Activated B cell treated with CpG ODN at 0.5 μM for 24 hours (primary cell): ENCODE results near the gene PRSS48. TPM values are rescaled to one million over a fixed set of nuclear protein-coding genes. Genes with fewer than 3 reads are reported as not detected.
"Not testable (repeated sequence)": the region's sequence is repeated elsewhere in the genome, so short reads cannot be mapped to it uniquely, and the experiment has no call there.

Experiments used
- ATAC-seq: fragments of 200-7000 bp; cut with Tn5 transposase; one replicate; pipeline ENCODE4 v1.10.0; 2021; ENCODE audit warnings: low read depth, mild to moderate bottlenecking, moderate library complexity
- CTCF ChIA-PET: fragments of 350-600 bp; sonication (Branson Sonifier 250); formaldehyde crosslinking; loops from one replicate; lab custom pipeline; 2021; ENCODE audit warnings: antibody characterized with exemption; lab: Charles Lee
- POLR2A ChIA-PET: fragments of 350-600 bp; sonication (Branson Sonifier 250); formaldehyde crosslinking; loops from one replicate; lab custom pipeline; 2021; ENCODE audit warnings: antibody characterized with exemption; lab: Charles Lee
- DNase-seq: peaks from one replicate; pipeline ENCODE4 v3.0.0; 2022
- H3K27ac Mint-ChIP-seq: one replicate; pipeline ENCODE4 v1.8.0; 2020; ENCODE audit warnings: mixed read lengths
- H3K27me3 Mint-ChIP-seq: one replicate; pipeline ENCODE4 v1.8.0; 2021; ENCODE audit warnings: mixed read lengths
- H3K36me3 Mint-ChIP-seq: one replicate; pipeline ENCODE4 v1.8.0; 2021; ENCODE audit warnings: low read depth, mixed read lengths
- H3K4me1 Mint-ChIP-seq: one replicate; pipeline ENCODE4 v1.8.0; 2021; ENCODE audit warnings: mixed read lengths
- H3K4me3 Mint-ChIP-seq: one replicate; pipeline ENCODE4 v1.8.0; 2020; ENCODE audit warnings: mild to moderate bottlenecking, mixed read lengths
- H3K9me3 Mint-ChIP-seq: one replicate; pipeline ENCODE4 v1.8.0; 2020; ENCODE audit warnings: mixed read lengths
- CTCF ChIP-seq: fragments of 200-600 bp; IDR thresholded peaks from one replicate; pipeline ENCODE4 v1.8.0; 2022; ENCODE audit warnings: antibody characterized with exemption, mild to moderate bottlenecking
- intact Hi-C: fragments of 100-400 bp; cut with micrococcal nuclease; formaldehyde crosslinking; loops from one replicate; pipeline ENCODE4 v1.15.1; 2024
- total RNA-seq: library from RNA; stranded (reverse); gene quantifications from 2 replicates; pipeline ENCODE4 v1.2.3, GENCODE V29; 2022

PRSS48 gene
- total RNA-seq, 1 donor from 2014 or later = not detected

- no peaks in the 10 kb centered on the region for H3K36me3 Mint-ChIP-seq
- ChIA-PET CTCF (no interaction called here), POLR2A (no interaction called here)
- TF ChIP-seq CTCF = no peak
- intact Hi-C loops = no loop called here
- DNase-seq (no peak), ATAC-seq (no peak)
- H3K4me3 Mint-ChIP-seq = no peak overlapping the region
- peaks cover 2% of the 10 kb centered on the region for H3K27me3 Mint-ChIP-seq
- H3K27ac Mint-ChIP-seq = no peak overlapping the region
- no peaks in the 10 kb centered on the region for H3K4me1 Mint-ChIP-seq
- no peaks in the 10 kb centered on the region for H3K9me3 Mint-ChIP-seq
These were observed 16.4 kb upstream of the PRSS48 start for GRCh38 chr4:151260526-151260925.

- Mint-ChIP-seq H3K36me3 (no peaks in the 10 kb centered on the region), H3K4me3 (no peak overlapping the region), H3K27me3 (peaks cover 2% of the 10 kb centered on the region), H3K9me3 (no peaks in the 10 kb centered on the region), H3K4me1 (no peaks in the 10 kb centered on the region), H3K27ac (no peak overlapping the region)
- no peak for TF ChIP-seq CTCF
- intact Hi-C loops = no loop called here
- DNase-seq = no peak
- no peak for ATAC-seq
- ChIA-PET CTCF (no interaction called here), POLR2A (no interaction called here)
These were observed 13.5 kb upstream of the PRSS48 start for GRCh38 chr4:151263455-151263854.

- DNase-seq = no peak
- Mint-ChIP-seq H3K4me3 (no peak overlapping the region), H3K36me3 (no peaks in the 10 kb centered on the region), H3K27ac (no peak overlapping the region), H3K9me3 (no peaks in the 10 kb centered on the region), H3K4me1 (no peaks in the 10 kb centered on the region), H3K27me3 (no peaks in the 10 kb centered on the region)
- ATAC-seq = no peak
- POLR2A ChIA-PET = no interaction called here
- TF ChIP-seq CTCF = no peak
- intact Hi-C loops = no loop called here
- CTCF ChIA-PET = no interaction called here
These were observed 10.5 kb upstream of the PRSS48 start for GRCh38 chr4:151266497-151266896.

DNA sequence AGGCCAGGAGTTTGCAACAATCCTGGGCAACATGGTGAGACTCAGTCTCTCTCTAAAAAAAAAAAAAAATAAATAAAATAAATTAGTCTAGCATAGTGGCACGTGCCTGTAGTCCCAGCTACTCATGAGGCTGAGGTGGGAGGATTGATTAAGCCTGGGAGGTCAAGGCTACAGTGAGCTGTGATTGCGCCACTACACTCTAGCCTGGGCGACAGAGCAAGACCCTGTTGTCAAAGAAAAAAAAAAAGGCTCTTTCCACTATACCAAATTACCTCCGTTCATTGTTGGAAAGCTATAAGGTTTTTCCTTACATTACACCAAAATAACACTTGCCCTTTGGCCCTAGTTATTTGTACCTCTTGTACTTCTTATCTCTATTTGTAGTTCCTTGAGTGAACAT is 9.9 kb upstream of the PRSS48 start:
- Mint-ChIP-seq H3K9me3 (no peaks in the 10 kb centered on the region), H3K4me3 (no peak overlapping the region), H3K27me3 (no peaks in the 10 kb centered on the region), H3K4me1 (no peaks in the 10 kb centered on the region), H3K27ac (no peak overlapping the region), H3K36me3 (no peaks in the 10 kb centered on the region)
- intact Hi-C loops = no loop called here
- ChIA-PET CTCF (no interaction called here), POLR2A (no interaction called here)
- DNase-seq (no peak), ATAC-seq (no peak)
- TF ChIP-seq CTCF = no peak

DNA sequence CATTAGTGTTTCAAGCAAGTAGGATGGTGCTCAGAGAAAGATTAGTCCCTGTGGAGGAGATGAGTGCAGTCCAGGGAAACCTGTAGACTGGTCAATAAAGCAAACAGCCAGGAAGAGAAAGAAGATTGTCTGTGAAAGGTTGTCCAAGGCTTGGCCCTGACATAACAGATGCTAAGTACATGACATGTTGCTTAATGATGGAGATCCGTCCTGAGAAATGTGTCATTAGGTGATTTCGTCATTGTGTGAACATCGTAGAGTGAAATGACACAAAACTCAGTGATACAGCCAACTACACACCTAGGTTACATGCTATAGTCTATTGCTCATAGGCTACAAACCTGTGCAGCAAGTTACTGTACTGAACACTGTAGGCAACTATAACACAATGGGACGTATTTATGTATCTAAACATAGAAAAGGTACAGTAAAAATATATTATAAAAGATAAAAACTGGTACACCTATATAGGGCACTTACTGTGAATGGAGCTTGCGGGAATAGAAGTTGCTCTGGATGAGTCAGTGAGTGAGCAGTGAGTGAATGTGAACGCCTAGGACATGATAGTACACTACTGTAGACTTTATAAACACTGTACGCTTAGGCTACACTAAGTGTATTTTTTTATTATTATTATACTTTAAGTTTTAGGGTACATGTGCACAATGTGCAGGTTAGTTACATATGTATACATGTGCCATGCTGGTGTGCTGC is 9.0 kb upstream of the PRSS48 start:
- Mint-ChIP-seq H3K27ac (no peak overlapping the region), H3K4me1 (no peaks in the 10 kb centered on the region), H3K9me3 (no peaks in the 10 kb centered on the region), H3K27me3 (no peaks in the 10 kb centered on the region), H3K36me3 (no peaks in the 10 kb centered on the region), H3K4me3 (no peak overlapping the region)
- no peak for ATAC-seq
- intact Hi-C loops = no loop called here
- no peak for TF ChIP-seq CTCF
- ChIA-PET POLR2A (no interaction called here), CTCF (no interaction called here)
- no peak for DNase-seq

GRCh38 chr4:151268905-151269304 is 8.1 kb upstream of the PRSS48 start:
- H3K9me3 Mint-ChIP-seq, H3K36me3 Mint-ChIP-seq, ATAC-seq, H3K4me3 Mint-ChIP-seq, H3K27ac Mint-ChIP-seq, CTCF ChIA-PET, intact Hi-C loops, H3K27me3 Mint-ChIP-seq, POLR2A ChIA-PET, DNase-seq, H3K4me1 Mint-ChIP-seq: not testable (repeated sequence)
